ENCODE measurements around the gene ABCG5.

Gene ABCG5

GRCh38 chr2:43831543-43832294 lies 6.9 kb downstream of the ABCG5 start:
- no peak for TF ChIP-seq POLR2AphosphoS5 (IDR thresholded peaks at IDR 0.05; ENCODE audit: low read depth, low read length)
- no peak for TF ChIP-seq FOXP2 (optimal IDR thresholded peaks at IDR 0.05; ENCODE audit: borderline replicate concordance, extremely low read depth, extremely low read length, insufficient read depth)
- no peak for TF ChIP-seq TAF1 (IDR thresholded peaks at IDR 0.05; ENCODE audit: borderline replicate concordance, insufficient read depth, low read length)
- TF ChIP-seq SIN3A (IDR thresholded peaks at IDR 0.05; ENCODE audit: borderline replicate concordance, insufficient read depth, low read length), result no peak
- TF ChIP-seq, protein P1, sequence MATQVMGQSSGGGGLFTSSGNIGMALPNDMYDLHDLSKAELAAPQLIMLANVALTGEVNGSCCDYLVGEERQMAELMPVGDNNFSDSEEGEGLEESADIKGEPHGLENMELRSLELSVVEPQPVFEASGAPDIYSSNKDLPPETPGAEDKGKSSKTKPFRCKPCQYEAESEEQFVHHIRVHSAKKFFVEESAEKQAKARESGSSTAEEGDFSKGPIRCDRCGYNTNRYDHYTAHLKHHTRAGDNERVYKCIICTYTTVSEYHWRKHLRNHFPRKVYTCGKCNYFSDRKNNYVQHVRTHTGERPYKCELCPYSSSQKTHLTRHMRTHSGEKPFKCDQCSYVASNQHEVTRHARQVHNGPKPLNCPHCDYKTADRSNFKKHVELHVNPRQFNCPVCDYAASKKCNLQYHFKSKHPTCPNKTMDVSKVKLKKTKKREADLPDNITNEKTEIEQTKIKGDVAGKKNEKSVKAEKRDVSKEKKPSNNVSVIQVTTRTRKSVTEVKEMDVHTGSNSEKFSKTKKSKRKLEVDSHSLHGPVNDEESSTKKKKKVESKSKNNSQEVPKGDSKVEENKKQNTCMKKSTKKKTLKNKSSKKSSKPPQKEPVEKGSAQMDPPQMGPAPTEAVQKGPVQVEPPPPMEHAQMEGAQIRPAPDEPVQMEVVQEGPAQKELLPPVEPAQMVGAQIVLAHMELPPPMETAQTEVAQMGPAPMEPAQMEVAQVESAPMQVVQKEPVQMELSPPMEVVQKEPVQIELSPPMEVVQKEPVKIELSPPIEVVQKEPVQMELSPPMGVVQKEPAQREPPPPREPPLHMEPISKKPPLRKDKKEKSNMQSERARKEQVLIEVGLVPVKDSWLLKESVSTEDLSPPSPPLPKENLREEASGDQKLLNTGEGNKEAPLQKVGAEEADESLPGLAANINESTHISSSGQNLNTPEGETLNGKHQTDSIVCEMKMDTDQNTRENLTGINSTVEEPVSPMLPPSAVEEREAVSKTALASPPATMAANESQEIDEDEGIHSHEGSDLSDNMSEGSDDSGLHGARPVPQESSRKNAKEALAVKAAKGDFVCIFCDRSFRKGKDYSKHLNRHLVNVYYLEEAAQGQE (IDR thresholded peaks at IDR 0.05; ENCODE audit: insufficient read depth in 1 of 2, low read depth in 2 of 2, low read length in 2 of 2), result no peak

GRCh38 chr2:43826305-43827250 lies 12.1 kb downstream of the ABCG5 start:
- TF ChIP-seq SIN3A (IDR thresholded peaks at IDR 0.05; ENCODE audit: borderline replicate concordance, insufficient read depth, low read length), result no peak
- no peak for TF ChIP-seq TAF1 (IDR thresholded peaks at IDR 0.05; ENCODE audit: borderline replicate concordance, insufficient read depth, low read length)
- TF ChIP-seq, protein P1 (IDR thresholded peaks at IDR 0.05; ENCODE audit: insufficient read depth in 1 of 2, low read depth in 2 of 2, low read length in 2 of 2), result no peak

GRCh38 chr2:43825841-43826240 lies 12.8 kb downstream of the ABCG5 start:
- TF ChIP-seq TAF1 (IDR thresholded peaks at IDR 0.05; ENCODE audit: borderline replicate concordance, insufficient read depth, low read length), result no peak
- TF ChIP-seq, protein P1 (IDR thresholded peaks at IDR 0.05; ENCODE audit: insufficient read depth in 1 of 2, low read depth in 2 of 2, low read length in 2 of 2), result no peak
- TF ChIP-seq POLR2AphosphoS5 (IDR thresholded peaks at IDR 0.05; ENCODE audit: low read depth, low read length), result no peak
- TF ChIP-seq FOXP2 (optimal IDR thresholded peaks at IDR 0.05; ENCODE audit: borderline replicate concordance, extremely low read depth, extremely low read length, insufficient read depth), result no peak
- TF ChIP-seq SIN3A (IDR thresholded peaks at IDR 0.05; ENCODE audit: borderline replicate concordance, insufficient read depth, low read length), result no peak

GRCh38 chr2:43824951-43825493 lies 13.6 kb downstream of the ABCG5 start:
- TF ChIP-seq SIN3A (IDR thresholded peaks at IDR 0.05; ENCODE audit: borderline replicate concordance, insufficient read depth, low read length) (no peak), FOXP2 (optimal IDR thresholded peaks at IDR 0.05; ENCODE audit: borderline replicate concordance, extremely low read depth, extremely low read length, insufficient read depth) (no peak), POLR2AphosphoS5 (IDR thresholded peaks at IDR 0.05; ENCODE audit: low read depth, low read length) (no peak), TAF1 (IDR thresholded peaks at IDR 0.05; ENCODE audit: borderline replicate concordance, insufficient read depth, low read length) (no peak)
- TF ChIP-seq, protein P1 (IDR thresholded peaks at IDR 0.05; ENCODE audit: insufficient read depth in 1 of 2, low read depth in 2 of 2, low read length in 2 of 2), result no peak
